SK-N-MC (cell line): ENCODE measurements around the gene PAK5.
"Not testable (repeated sequence)": the region's sequence is repeated elsewhere in the genome, so short reads cannot be mapped to it uniquely, and the experiment has no call there.

Experiments
- DNase-seq: peaks from one replicate; pipeline ENCODE4 v3.0.0-alpha.2; 2011; ENCODE audit warnings: low read depth, low spot score
- H3K27ac ChIP-seq: fragments of 200-600 bp; sonication (generic); 2 replicates; pipeline ENCODE4 v1.5.1; 2016; ENCODE audit warnings: mixed run types
- H3K36me3 ChIP-seq: fragments of 200-600 bp; sonication (generic); 2 replicates; pipeline ENCODE4 v1.6.1; 2017; ENCODE audit warnings: antibody characterized with exemption, low read length, mixed read lengths; ENCODE audit not compliant: insufficient read depth
- H3K4me3 ChIP-seq: fragments of 200-600 bp; sonication (generic); 2 replicates; pipeline ENCODE4 v1.5.1; 2016
- H3K9ac ChIP-seq: fragments of 200-600 bp; sonication (generic); 2 replicates; pipeline ENCODE4 v1.8.0; 2017; ENCODE audit warnings: mixed run types, mixed read lengths; ENCODE audit not compliant: insufficient read length
- H3K9me3 ChIP-seq: fragments of 200-600 bp; sonication (generic); 2 replicates; pipeline ENCODE4 v1.6.1; 2017; ENCODE audit warnings: low read depth, mild to moderate bottlenecking, antibody characterized with exemption, low read length, moderate library complexity, mixed read lengths
- EZH2 ChIP-seq: fragments of 200-600 bp; sonication (generic); IDR thresholded peaks from one replicate; pipeline ENCODE4 v1.6.1; 2017; ENCODE audit warnings: antibody characterized with exemption
- FOXP2 ChIP-seq: optimal IDR thresholded peaks from 2 replicates; pipeline ENCODE3; 2011; ENCODE audit warnings: mild to moderate bottlenecking, moderate library complexity; ENCODE audit not compliant: insufficient read depth; ENCODE audit errors: extremely low read length, control extremely low read depth
- POLR2AphosphoS5 ChIP-seq: IDR thresholded peaks from 2 replicates; pipeline ENCODE4 v1.6.1; 2012; ENCODE audit warnings: mild to moderate bottlenecking, low read depth, low read length, borderline replicate concordance

The PAK5 gene

DNA sequence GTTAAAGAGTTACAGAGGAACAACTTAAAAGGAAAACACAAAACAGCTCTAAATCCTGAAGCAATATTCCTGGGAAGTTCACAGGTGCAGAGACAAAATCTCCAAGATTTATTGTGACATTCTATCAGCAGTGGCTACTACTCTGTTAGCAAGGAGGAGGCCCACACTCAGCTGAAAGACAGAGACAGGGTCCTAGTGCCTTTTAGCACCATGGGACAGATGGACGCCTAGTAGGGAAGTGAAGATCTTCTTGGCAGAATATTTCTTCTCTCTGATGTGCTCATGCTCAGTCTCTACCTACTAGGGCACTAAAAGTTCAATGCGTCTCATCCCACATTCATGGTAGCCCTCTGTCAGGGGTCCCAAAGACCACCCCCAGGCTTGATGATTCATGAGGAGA, 191.1 kb downstream of the PAK5 start:
- no peak for TF ChIP-seq FOXP2
- TF ChIP-seq POLR2AphosphoS5: no peak
- no peak for TF ChIP-seq EZH2
- no peak for DNase-seq
- Histone ChIP-seq H3K9ac (no peak overlapping the region), H3K9me3 (no peaks in the 10 kb centered on the region), H3K4me3 (no peak overlapping the region), H3K27ac (no peak overlapping the region), H3K36me3 (no peaks in the 10 kb centered on the region)

DNA sequence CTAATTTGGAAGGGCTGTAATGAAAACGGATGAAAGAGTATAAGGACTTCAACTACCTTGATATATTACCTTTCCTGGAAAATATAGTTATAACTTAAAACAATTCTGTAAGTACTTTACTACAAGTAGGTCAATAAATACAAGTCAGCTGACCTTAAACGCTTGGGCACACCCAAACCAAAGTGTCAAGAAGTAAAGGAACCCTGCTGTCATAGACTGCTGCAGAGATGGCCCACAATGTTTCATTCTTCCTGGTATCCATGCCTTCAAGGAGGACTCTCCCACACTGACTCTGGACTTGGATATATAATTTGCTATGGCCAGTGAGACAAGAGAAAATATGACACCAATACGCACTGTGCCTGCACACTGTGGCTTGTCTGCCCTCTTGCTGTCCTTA, 192.5 kb downstream of the PAK5 start:
- Histone ChIP-seq H3K9me3 (no peaks in the 10 kb centered on the region), H3K27ac (no peak overlapping the region), H3K36me3 (no peaks in the 10 kb centered on the region), H3K9ac (no peak overlapping the region), H3K4me3 (no peak overlapping the region)
- no peak for DNase-seq
- TF ChIP-seq POLR2AphosphoS5: no peak
- TF ChIP-seq FOXP2: no peak
- no peak for TF ChIP-seq EZH2

DNA sequence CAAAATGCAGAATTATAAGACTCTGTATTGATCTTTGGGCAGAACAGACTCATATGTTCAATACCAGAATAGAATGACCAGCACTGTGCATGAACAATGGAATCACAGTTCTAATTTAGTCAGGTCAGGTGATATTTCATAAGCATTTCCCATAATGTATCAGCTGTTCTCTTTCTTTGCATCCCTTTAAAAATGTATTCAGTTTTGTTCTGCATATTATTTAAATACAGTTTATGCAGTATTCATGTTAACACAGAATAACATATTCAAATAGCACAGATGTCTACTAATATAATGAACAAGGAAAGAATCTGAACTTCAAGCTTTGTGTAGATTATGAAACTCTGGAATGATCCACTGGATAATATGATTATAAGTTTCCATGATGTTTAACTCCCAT, 196.0 kb downstream of the PAK5 start:
- no peak overlapping the region for H3K4me3 ChIP-seq
- H3K27ac ChIP-seq: no peak overlapping the region
- H3K9ac ChIP-seq: no peak overlapping the region
- no peaks in the 10 kb centered on the region for H3K36me3 ChIP-seq
- H3K9me3 ChIP-seq: no peaks in the 10 kb centered on the region
- DNase-seq: no peak
- TF ChIP-seq POLR2AphosphoS5 (no peak), FOXP2 (no peak), EZH2 (no peak)

DNA sequence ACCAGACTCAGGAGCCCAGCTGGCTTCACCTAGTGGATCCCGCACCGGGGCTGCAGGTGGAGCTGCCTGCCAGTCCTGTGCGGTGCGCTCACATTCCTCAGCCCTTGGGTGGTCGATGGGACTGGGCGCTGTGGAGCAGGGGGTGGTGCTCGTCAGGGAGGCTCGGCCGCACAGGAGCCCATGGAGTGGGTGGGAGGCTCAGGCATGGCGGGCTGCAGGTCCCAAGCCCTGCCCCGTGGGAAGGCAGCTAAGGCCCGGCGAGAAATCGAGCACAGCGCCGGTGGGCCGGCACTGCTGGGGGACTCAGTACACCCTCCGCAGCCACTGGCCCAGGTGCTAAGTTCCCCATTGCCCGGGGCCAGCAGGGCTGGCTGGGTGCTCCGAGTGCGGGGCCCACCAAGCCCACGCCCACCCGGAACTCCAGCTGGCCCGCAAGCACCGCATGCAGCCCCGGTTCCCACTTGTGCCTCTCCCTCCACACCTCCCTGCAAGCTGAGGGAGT, 197.3 kb downstream of the PAK5 start:
- not testable (repeated sequence) for H3K9ac ChIP-seq, DNase-seq, H3K4me3 ChIP-seq, H3K36me3 ChIP-seq, H3K9me3 ChIP-seq, H3K27ac ChIP-seq

- no peak for DNase-seq
- Histone ChIP-seq H3K9ac (no peak overlapping the region), H3K36me3 (no peaks in the 10 kb centered on the region), H3K9me3 (no peaks in the 10 kb centered on the region), H3K27ac (no peak overlapping the region), H3K4me3 (no peak overlapping the region)
- TF ChIP-seq EZH2 (no peak), POLR2AphosphoS5 (no peak), FOXP2 (no peak)
Observed at GRCh38 chr20:9637889-9638288, 201.0 kb downstream of the PAK5 start.

DNA sequence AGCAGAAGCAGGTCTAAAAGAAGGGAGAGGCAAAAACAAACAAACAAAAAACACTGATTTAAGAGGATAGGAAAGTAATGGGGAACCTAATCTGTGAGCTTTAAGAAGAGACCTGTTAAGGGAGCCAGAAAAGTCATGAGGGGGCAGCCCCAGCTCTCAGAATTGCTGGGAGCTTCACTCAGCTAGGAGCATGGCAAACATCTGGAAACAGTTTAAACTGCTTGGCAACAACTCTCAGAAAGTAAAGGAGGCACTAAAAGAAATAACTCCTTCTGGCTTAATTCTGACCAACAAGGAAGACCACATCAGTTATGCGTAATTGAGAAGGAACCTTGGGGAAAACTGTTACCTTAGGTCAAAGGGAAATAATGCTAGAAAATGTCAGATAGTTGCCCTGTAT, 203.1 kb downstream of the PAK5 start:
- no peak overlapping the region for H3K9ac ChIP-seq
- H3K27ac ChIP-seq: no peak overlapping the region
- H3K36me3 ChIP-seq: no peaks in the 10 kb centered on the region
- no peak overlapping the region for H3K4me3 ChIP-seq
- no peak for DNase-seq
- no peaks in the 10 kb centered on the region for H3K9me3 ChIP-seq
- TF ChIP-seq FOXP2 (no peak), POLR2AphosphoS5 (no peak), EZH2 (no peak)

- Histone ChIP-seq H3K27ac (no peak overlapping the region), H3K36me3 (no peaks in the 10 kb centered on the region), H3K9me3 (no peaks in the 10 kb centered on the region), H3K9ac (no peak overlapping the region), H3K4me3 (no peak overlapping the region)
- no peak for DNase-seq
- TF ChIP-seq FOXP2: no peak
- no peak for TF ChIP-seq POLR2AphosphoS5
- TF ChIP-seq EZH2: no peak
Observed at GRCh38 chr20:9634327-9634726, 204.5 kb downstream of the PAK5 start.

GRCh38 chr20:9632991-9633390, 205.9 kb downstream of the PAK5 start:
- no peak overlapping the region for H3K27ac ChIP-seq
- H3K36me3 ChIP-seq: no peaks in the 10 kb centered on the region
- no peaks in the 10 kb centered on the region for H3K9me3 ChIP-seq
- no peak for TF ChIP-seq FOXP2
- TF ChIP-seq EZH2: no peak
- no peak for TF ChIP-seq POLR2AphosphoS5
- no peak for DNase-seq
- no peak overlapping the region for H3K9ac ChIP-seq
- no peak overlapping the region for H3K4me3 ChIP-seq

DNA sequence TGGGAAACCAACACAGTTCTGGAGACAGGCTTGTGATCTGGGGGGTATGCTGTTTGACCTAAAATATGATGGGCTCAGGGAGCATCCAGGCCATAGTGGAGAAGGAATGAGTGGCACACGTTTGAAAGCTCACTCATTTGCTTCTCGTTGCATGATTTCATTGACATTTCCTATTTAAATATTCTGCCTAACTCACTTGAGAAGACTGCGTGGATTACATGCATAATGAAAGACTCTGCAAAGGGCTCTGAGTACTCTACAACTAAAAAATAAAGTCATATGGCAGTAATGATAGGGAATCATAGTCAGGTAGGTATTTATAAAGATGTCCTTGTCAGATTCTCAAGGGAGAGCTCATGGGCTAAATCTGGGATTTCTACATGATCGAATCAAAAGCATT, 206.6 kb downstream of the PAK5 start:
- TF ChIP-seq POLR2AphosphoS5: no peak
- TF ChIP-seq EZH2: no peak
- no peak for TF ChIP-seq FOXP2
- no peak overlapping the region for H3K4me3 ChIP-seq
- H3K27ac ChIP-seq: no peak overlapping the region
- DNase-seq: no peak
- no peaks in the 10 kb centered on the region for H3K36me3 ChIP-seq
- H3K9me3 ChIP-seq: no peaks in the 10 kb centered on the region
- no peak overlapping the region for H3K9ac ChIP-seq
